Activated naive CD4-positive, alpha-beta T cell treated with anti-CD3 and anti-CD28 coated beads, Interleukin-2, amount 50 U/mL, for 16 hours (primary cell): ENCODE data around the gene TMEM176B.

ENCODE experiments used
- DNase-seq: peaks from one replicate; pipeline ENCODE4 v3.0.0-alpha.2; 2020

The TMEM176B gene

GRCh38 chr7:150746921-150747320, 53.2 kb downstream of the TMEM176B start:
- DNase-seq: no peak

DNA sequence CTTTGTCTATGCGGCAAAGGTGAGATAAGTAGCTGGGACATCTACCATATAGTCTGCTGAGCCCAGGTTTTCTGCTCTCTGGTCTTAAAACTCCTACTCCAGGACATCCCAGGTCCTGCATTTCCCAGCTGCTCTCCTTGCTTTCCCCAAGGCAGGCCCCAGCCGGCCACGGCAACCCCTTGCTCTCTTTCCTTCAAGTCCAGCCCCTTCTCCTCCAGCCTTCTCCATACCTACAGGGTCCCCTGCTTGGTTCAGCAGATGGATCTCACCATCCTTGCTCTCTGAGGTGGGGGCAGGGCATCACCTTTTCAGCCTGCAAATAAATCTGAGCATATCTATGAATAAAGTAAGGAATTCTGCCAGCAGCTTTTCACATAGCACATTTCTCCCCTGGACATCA, 54.3 kb downstream of the TMEM176B start:
- no peak for DNase-seq

DNA sequence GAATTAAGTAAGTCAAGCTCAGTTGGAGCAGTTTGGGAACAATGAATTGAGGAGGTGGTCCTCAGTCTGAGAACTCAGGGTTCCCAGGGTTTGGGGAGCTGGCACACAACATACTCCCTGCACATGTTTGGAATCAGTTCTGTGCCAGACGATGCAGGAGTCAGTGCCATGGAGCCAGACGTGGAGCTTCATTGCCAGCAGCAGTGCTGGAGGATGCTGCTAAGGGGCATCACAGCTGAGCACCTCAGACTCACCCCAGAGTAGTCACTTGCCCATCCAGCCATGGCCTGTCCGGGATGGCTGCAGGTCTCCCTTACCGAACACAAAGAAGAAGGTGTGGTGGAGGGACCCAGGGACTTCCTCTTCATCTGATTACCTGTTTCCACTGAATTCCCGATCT, 55.1 kb downstream of the TMEM176B start:
- no peak for DNase-seq

- no peak for DNase-seq
Observed at GRCh38 chr7:150744041-150744656, 56.0 kb downstream of the TMEM176B start.

GRCh38 chr7:150742286-150742968, 57.7 kb downstream of the TMEM176B start:
- no peak for DNase-seq
